Stimulated activated CD4-positive, alpha-beta T cell treated with anti-CD3 and anti-CD28 coated beads, Interleukin-15, amount 100 ng/mL, for 24 hours (primary cell): ENCODE results near the gene CEBPE.

Experiments used
- DNase-seq: peaks from one replicate; pipeline ENCODE4 v3.0.0-alpha.2; 2020

The CEBPE gene

GRCh38 chr14:23142826-23143225 lies 23.8 kb upstream of the CEBPE start:
- DNase-seq, result no peak

GRCh38 chr14:23141706-23142444 lies 22.8 kb upstream of the CEBPE start:
- DNase-seq, result no peak

GRCh38 chr14:23140371-23140770 lies 21.3 kb upstream of the CEBPE start:
- no peak for DNase-seq

- DNase-seq, result no peak
Measured at GRCh38 chr14:23139874-23140273, 20.8 kb upstream of the CEBPE start.

GRCh38 chr14:23137813-23138535 lies 18.9 kb upstream of the CEBPE start:
- no peak for DNase-seq

- no peak for DNase-seq
Measured at GRCh38 chr14:23137192-23137812, 18.2 kb upstream of the CEBPE start.

- no peak for DNase-seq
Measured at GRCh38 chr14:23136566-23137133, 17.6 kb upstream of the CEBPE start.

GRCh38 chr14:23132970-23133369 lies 13.9 kb upstream of the CEBPE start:
- DNase-seq, result no peak

GRCh38 chr14:23131482-23131881 lies 12.4 kb upstream of the CEBPE start:
- no peak for DNase-seq

- no peak for DNase-seq
Measured at GRCh38 chr14:23130871-23131270, 11.8 kb upstream of the CEBPE start.

- DNase-seq, result no peak
Measured at GRCh38 chr14:23129759-23130316, 10.8 kb upstream of the CEBPE start.

- no peak for DNase-seq
Measured at GRCh38 chr14:23128969-23129758, 10.1 kb upstream of the CEBPE start.

GRCh38 chr14:23127861-23128260 lies 8.8 kb upstream of the CEBPE start:
- DNase-seq, result no peak

- no peak for DNase-seq
Measured at GRCh38 chr14:23126548-23127278, 7.7 kb upstream of the CEBPE start.

- DNase-seq, result no peak
Measured at GRCh38 chr14:23125933-23126524, 7.0 kb upstream of the CEBPE start.

GRCh38 chr14:23125011-23125410 lies 6.0 kb upstream of the CEBPE start:
- DNase-seq, result no peak

GRCh38 chr14:23124337-23124954 lies 5.4 kb upstream of the CEBPE start:
- no peak for DNase-seq

GRCh38 chr14:23123419-23123818 lies 4.4 kb upstream of the CEBPE start:
- DNase-seq, result no peak

- no peak for DNase-seq
Measured at GRCh38 chr14:23122086-23122485, 3.0 kb upstream of the CEBPE start.

GRCh38 chr14:23121361-23121771 lies 2.3 kb upstream of the CEBPE start:
- DNase-seq, result peak; percentile 12
